Ascending aorta (tissue), 2 donors: ENCODE results near the gene BYSL. TPM values are rescaled to one million over a fixed set of nuclear protein-coding genes. Genes with fewer than 3 reads are reported as not detected.

Source experiments
- DNase-seq, 2 donors: peaks; one replicate each; pipeline ENCODE4 v3.0.0-alpha.2; 2019; ENCODE audit warnings: low spot score in 2 of 2
- H3K27ac ChIP-seq, 2 donors: fragments of 200-600 bp; sonication (generic); one replicate each; pipeline ENCODE4 v1.5.1; 2016 to 2017; ENCODE audit warnings: mild to moderate bottlenecking in 1 of 2
- H3K27me3 ChIP-seq: fragments of 200-600 bp; sonication (generic); one replicate; pipeline ENCODE4 v1.5.1; 2017
- H3K36me3 ChIP-seq, 2 donors: fragments of 200-600 bp; sonication (generic); one replicate each; pipeline ENCODE4 v1.5.1; 2016
- H3K4me1 ChIP-seq, 2 donors: fragments of 200-600 bp; sonication (generic); one replicate each; pipeline ENCODE4 v1.5.1; 2016 to 2017; ENCODE audit warnings: mild to moderate bottlenecking in 1 of 2
- H3K4me3 ChIP-seq, 2 donors: fragments of 200-600 bp; sonication (generic); one replicate each; pipeline ENCODE4 v1.5.1; 2016 to 2017; ENCODE audit warnings: mild to moderate bottlenecking in 1 of 2
- H3K9me3 ChIP-seq, 2 donors: fragments of 200-600 bp; sonication (generic); one replicate each; pipeline ENCODE4 v1.5.1; 2016
- CTCF ChIP-seq, 3 experiments: fragments of 200-600 bp in 2 of 3; fragments of 450-650 bp in 1 of 3; sonication (generic) in 2 of 3; IDR thresholded peaks; one replicate each; pipeline ENCODE4 v1.5.1; 2016 to 2019; ENCODE audit warnings: antibody characterized with exemption in 3 of 3, mild to moderate bottlenecking in 1 of 3, moderate library complexity in 1 of 3
- intact Hi-C: fragments of 100-400 bp; cut with DNase I; formaldehyde crosslinking; loops from one replicate; pipeline ENCODE4 v1.15.1; 2023
- total RNA-seq: library from RNA; depleted of rRNA; stranded (reverse); fragments of >200 nt; gene quantifications from one replicate; pipeline ENCODE4 v1.1.0, GENCODE V29; 2016

BYSL gene
- total RNA-seq, 1 donor from 2014 or later, result 1.6 TPM

DNA sequence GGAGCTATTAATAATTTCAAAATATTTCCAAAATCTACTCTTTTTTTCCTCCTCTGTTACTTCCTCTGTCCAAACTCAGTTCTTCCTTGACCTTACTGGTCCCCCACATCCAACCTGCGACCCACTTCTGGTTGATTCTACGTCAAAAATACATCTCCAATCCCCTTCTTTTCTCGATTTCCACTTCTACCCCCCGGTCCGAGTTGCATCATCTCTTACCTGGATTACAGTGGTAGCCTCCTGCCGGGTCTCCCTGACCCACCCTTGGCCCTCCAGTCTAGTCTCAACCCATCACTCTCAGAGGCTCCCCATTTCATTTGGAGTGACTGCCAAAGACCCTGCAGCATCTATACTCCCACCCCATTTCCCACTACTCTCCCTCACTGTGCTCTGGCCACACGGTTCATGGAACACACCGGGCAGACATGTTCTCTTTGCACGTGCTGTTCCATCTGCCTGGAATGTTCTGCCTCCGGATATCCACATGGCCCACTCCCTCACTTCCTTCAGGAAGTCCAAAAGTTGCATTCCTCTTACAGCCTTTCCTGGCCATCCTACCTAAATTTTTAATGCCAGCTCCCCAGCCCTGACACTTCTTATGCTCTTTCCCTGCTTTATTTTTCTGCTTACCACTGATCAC lies 26.4 kb downstream of the BYSL start:
- H3K27ac ChIP-seq, result no peak overlapping the region
- intact Hi-C loops, result loop anchor here (10.0 kb wide), 1 partner anchor 617 kb away; the partner anchor contains the start of gene UBR2
- no peaks in the 10 kb centered on the region for H3K36me3 ChIP-seq
- no peaks in the 10 kb centered on the region for H3K27me3 ChIP-seq
- DNase-seq, result no peak
- no peaks in the 10 kb centered on the region for H3K9me3 ChIP-seq
- peaks cover 0 to 2% of the 10 kb centered on the region in 2 donors for H3K4me1 ChIP-seq
- no peak overlapping the region for H3K4me3 ChIP-seq
- TF ChIP-seq CTCF (IDR thresholded peaks at IDR 0.05), result no peak

DNA sequence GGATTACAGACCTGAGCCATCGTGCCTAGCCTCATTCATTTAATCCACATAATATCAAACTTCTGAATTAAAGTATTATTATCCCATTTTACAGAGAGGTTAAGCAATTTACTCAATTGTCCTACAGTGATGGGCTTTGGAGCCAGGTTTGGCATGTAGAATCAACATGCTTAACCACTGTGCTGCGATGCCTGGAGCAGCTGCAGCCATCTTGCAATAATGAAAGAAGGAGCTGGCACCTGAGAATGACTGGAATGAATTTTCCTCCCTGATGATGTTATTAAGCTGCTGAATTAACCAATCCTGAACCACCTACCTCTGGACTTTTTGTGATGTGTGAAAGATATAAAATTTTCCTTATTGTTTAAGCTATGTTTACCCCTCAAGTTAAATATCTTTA lies 33.4 kb downstream of the BYSL start:
- H3K4me1 ChIP-seq, result no peaks in the 10 kb centered on the region
- DNase-seq, result no peak
- no peak for TF ChIP-seq CTCF (IDR thresholded peaks at IDR 0.05)
- H3K4me3 ChIP-seq, result no peak overlapping the region
- no peaks in the 10 kb centered on the region for H3K36me3 ChIP-seq
- no peaks in the 10 kb centered on the region for H3K9me3 ChIP-seq
- intact Hi-C loops, result no loop called here
- no peak overlapping the region for H3K27ac ChIP-seq
- H3K27me3 ChIP-seq, result no peaks in the 10 kb centered on the region

DNA sequence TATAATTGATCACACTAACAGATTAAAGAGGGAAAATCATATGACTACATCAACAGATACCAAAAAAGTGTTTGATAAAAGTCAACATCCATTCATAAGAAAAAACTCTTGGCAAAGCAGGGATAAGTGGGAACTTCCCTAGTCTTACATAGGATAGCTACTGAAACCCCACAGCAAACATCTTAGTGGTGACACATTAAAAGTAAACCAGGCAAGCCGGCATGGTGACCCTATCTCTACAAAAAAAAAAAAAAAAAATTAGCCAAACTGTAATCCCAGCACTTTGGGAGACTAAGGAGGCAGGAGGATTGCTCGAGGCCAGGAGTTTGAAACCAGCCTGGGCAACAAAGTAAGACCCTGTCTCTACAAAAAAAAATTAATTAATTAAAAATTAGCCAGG lies 34.1 kb downstream of the BYSL start:
- Histone ChIP-seq H3K36me3 (no peaks in the 10 kb centered on the region), H3K4me3 (no peak overlapping the region), H3K27me3 (no peaks in the 10 kb centered on the region), H3K9me3 (no peaks in the 10 kb centered on the region), H3K27ac (no peak overlapping the region), H3K4me1 (no peaks in the 10 kb centered on the region)
- DNase-seq, result no peak
- intact Hi-C loops, result no loop called here
- no peak for TF ChIP-seq CTCF (IDR thresholded peaks at IDR 0.05)

- no peak for TF ChIP-seq CTCF (IDR thresholded peaks at IDR 0.05)
- H3K4me1 ChIP-seq, result no peaks in the 10 kb centered on the region
- DNase-seq, result no peak
- H3K27ac ChIP-seq, result no peak overlapping the region
- intact Hi-C loops, result no loop called here
- no peaks in the 10 kb centered on the region for H3K27me3 ChIP-seq
- H3K36me3 ChIP-seq, result no peaks in the 10 kb centered on the region
- H3K9me3 ChIP-seq, result no peaks in the 10 kb centered on the region
- no peak overlapping the region for H3K4me3 ChIP-seq
Measured at GRCh38 chr6:41957117-41957516, 35.8 kb downstream of the BYSL start.

DNA sequence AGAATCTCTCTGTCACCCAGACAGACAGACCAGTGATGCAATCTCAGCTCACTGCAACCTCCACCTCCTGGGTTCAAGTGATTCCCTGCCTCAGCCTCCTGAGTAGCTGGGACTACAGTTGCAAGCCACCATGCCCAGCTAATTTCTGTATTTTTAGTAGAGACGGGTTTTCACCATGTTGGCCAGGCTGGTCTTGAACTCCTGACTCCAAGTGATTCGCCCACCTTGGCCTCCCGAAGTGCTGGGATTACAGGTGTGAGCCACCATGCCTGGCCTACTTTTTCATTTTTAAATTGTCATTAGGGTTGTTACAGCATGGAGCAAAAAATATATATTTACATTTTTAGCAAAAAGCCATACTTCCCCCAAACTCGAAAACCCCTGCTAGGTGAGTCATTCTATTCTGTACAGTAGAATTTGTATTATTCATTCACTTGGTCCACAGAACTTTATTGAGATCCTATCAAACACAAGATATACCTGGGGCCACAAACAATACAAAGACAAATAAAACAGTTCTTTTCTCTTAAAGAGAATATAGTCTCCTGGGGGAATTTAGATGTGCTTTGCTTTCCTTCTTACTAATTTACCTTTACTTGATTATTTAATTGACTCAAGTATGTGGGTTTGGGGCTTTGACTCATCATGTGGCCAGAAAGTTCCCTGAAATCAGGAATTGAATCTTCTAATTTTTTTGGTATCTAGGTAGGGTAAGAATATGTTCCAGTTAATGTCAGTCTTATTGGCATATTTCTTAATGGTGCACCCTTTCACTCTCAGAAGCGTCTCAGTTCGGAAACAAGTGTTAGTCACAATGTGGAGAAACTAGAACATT lies 36.9 kb downstream of the BYSL start:
- intact Hi-C loops, result no loop called here
- Histone ChIP-seq H3K36me3 (no peaks in the 10 kb centered on the region), H3K9me3 (no peaks in the 10 kb centered on the region), H3K27me3 (no peaks in the 10 kb centered on the region), H3K4me3 (no peak overlapping the region), H3K4me1 (no peaks in the 10 kb centered on the region), H3K27ac (no peak overlapping the region)
- no peak for DNase-seq
- no peak for TF ChIP-seq CTCF (IDR thresholded peaks at IDR 0.05)
